GM19351 (cell line): Measurements from ENCODE around the gene CFAP68.
"Not testable (repeated sequence)": the region's sequence is repeated elsewhere in the genome, so short reads cannot be mapped to it uniquely, and the experiment has no call there.

ENCODE experiments used
- ATAC-seq: cut with Tn5 transposase; IDR thresholded peaks from one replicate; pipeline ENCODE4 v1.9.1; 2021; ENCODE audit warnings: mild to moderate bottlenecking, moderate library complexity; ENCODE audit not compliant: unreplicated experiment

Gene CFAP68

DNA sequence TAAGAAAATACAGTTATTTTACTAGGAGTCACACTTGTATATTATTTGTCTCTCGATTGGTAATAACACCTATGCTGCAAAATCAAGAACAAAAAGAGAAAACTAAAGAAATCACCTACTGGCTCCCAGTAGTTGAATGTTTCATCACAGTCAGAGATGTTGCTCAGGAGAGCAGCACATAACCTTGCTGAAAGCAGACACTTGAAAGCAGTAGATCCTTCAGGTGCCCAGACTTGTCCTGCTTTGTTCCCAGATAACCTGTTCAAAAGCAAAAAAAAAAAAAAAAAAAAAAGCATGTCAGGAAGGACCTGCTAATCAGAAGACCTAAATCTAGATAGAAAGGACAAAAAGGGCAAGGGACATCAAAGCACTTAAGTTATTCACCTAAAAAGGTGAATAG is 9.2 kb upstream of the CFAP68 start:
- ATAC-seq = no peak

DNA sequence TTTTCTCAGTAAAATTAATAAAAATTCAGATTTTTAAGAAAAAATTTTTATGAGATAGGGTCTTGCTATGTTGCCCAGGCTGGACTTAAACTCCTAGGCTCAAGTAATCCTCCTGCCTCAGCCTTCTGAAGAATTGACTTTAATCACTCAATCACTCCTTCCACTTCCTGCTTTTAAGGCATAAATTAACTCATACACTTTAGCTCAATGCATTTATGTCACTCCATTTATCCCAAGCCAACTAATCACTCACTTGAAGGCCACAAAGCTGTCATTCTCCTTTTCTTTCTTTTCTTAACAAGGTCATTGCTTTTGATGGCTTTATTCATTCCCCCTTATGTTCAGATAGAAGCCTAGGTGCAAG is 8.8 kb upstream of the CFAP68 start:
- peak; percentile 18 for ATAC-seq

DNA sequence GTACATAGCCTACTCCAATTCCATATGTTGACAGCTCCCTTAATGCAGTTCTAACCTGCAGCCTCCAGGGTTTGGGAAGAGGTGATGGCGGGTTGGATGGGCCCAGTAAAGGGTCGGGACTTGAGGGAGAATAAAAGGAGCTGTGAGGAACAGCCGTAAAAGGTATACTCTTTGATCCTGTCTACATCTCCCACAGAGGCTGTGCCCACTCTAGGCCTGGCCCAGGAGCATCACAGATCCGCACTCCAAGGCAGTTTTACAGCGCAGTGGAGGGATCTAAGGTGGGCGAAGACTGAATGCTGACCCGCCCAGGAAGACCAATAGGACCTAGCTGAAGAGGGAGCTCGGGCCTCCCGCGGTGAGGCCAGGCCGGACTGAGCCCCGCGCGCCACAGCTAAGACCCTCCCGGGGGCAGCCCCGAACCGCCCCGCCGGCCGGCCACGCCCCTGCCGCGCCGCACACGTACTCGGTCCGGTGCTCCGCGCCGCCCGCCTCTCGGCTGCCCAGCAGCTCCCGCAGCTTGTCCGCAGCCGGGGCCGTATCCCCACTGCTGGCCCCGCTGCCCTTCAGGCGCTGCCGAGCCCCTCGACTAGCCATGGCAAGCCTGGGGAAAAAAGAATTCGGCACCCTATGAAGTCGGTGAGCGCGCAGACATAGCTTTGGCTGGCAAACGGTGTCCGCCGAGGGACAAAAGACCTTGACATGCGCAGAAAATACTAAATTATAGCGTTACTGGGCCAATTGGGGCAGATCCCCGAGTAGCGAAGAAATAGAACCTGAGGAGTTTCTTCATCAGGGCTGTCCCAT is 8.3 kb upstream of the CFAP68 start, which contains the start of gene ALG9:
ALG9 (minus strand) TSS at position 696 of the 807 bp plus-strand sequence; CDS start at position 597, 99 bp downstream.
- peak; percentile 86 for ATAC-seq

DNA sequence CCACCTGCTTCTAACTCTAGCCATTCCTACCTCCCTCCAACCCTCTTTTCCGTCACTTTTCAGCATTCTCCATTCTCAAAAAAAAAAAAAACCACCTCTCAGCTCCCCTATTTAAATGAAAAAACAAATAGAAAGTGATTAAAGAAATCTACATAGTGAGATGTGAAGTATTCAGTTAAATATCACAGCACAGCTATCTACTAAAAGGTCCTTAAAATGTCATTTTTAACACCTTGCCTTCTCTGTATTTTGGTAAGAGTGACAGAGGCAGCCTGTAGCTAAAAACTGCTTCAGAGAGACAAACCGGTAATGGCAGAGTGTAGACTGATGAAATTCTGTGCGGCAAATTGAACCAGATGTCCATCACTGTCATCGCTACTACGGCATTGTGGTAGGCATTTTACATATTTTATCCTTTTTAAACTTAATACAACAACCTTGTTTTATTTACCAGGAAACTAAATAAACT is 7.6 kb upstream of the CFAP68 start:
- ATAC-seq = no peak

DNA sequence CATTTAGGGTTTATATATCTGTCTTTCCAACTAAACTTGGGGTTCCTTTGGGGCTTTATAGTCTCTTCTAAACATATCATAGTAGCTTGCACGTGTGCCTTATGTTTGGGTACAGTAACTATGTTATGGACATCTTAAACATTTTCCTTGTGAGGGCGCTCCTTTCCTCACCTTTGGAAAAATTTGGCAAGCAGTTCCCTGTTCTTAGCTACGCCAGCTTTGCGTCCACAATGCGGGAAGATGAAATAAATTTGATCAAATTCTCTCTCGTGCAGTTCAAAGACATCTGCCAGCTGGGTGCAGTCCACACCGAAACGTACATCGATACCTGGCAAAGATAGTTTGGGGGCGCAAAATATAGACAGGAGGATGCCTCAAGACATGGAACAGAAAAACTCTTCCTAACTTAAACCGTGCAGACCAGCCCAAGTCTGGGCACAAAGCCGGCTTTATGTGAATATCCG is 924 bp upstream of the CFAP68 start:
- peak; percentile 2 for ATAC-seq

DNA sequence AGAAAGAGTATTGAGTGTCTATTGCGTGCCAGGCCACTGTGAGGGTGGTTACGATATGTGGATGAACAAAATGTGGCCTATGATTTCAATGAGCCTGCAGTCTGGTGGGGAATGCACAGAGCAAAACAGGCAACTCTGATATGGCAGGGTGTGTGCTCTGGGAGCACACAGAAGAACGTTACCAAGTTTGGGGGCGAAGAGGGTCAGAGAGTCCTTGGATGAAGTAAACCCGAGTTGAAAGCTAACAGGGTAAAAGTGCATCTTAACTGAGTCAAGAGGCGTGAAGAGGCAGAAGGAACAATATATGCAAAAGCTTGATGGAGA is 258 bp downstream of the CFAP68 start:
- ATAC-seq = peak; percentile 7

DNA sequence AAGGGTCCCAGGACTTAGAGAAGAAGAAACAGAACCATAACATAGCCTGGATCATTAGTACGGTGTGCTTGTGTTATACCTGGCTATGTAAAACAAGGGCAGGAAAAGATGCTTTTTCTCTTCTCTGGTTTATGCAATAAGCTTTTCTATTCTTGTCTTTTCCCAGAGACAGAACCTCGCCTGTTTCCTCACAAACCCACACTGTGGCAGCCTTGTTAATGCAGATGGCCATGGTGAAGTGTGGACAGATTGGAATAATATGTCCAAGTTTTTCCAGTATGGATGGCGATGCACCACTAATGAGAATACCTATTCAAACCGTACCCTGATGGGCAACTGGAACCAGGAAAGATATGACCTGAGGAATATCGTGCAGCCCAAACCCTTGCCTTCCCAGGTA is 2.9 kb downstream of the CFAP68 start:
- no peak for ATAC-seq

DNA sequence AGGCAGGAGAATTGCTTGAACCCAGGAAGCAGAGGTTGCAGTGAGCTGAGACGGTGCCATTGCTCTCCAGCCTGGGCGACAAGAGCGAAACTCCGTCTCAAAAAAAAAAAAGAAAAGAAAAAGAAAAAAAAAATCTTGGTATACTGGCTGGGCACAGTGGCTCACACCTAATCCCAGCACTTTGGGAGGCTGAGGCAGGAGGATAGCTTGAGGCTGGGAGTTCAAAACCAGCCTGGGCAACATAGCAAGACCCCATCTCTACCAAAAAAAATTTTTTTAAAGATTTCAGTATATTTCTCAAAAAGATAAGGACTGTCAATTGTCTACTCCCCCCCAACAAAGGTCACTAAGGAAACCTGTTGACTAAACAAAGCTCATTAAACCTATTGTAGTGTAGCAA is 5.7 kb downstream of the CFAP68 start:
- ATAC-seq = not testable (repeated sequence)

DNA sequence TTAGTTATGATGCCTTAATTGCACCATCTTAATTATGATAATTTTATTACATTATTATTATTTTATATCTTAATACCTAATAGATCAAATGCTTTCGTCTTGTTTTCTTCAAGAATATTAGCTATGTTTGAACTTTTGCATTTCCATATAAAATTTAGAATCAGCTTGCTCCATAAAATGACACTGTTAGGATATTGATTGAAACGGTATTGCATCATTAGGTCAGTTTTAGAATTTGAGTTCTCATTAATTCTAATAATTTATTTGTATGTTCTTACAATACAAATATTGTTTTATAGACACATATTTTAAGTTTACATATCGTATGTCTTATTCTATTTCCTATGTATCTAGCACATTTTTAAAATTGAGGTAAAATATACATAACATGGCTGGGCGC is 6.7 kb downstream of the CFAP68 start:
- no peak for ATAC-seq

DNA sequence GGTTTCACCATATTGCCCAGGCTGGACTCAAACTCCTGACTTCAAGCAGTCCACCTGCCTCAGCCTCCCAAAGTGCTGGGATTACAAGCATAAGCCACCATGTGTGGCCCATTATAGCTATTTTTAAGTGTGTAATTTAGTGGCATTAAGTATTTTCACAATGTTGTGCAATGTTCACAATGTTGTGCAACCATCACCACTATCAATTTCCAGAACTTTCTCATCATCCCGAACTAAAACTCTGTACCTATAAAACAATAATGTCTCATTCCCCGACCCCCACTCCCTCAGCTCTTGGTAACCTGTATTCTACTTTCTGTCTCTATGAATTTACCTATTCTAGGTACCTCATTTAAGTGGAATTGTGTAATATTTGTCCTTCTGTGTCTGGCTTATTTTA is 7.5 kb downstream of the CFAP68 start:
- no peak for ATAC-seq

DNA sequence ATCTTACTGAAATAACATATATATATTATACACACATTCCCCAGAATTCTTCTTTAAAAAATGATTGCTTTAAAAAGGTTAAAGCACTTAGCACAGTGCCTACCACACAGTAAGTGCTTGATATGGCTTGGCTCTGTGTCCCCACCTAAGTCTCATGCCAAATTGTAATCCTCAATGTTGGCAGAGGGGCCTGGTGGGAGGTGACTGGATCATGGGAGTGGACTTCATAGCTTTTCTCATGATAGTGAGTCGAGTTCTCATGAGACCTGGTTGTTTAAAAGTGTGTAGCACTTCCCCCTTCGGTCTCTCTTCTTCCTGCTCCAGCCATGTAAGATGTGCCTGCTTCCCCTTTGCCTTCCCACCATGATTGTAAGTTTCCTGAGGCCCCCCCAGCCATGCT is 26.1 kb downstream of the CFAP68 start:
- no peak for ATAC-seq

DNA sequence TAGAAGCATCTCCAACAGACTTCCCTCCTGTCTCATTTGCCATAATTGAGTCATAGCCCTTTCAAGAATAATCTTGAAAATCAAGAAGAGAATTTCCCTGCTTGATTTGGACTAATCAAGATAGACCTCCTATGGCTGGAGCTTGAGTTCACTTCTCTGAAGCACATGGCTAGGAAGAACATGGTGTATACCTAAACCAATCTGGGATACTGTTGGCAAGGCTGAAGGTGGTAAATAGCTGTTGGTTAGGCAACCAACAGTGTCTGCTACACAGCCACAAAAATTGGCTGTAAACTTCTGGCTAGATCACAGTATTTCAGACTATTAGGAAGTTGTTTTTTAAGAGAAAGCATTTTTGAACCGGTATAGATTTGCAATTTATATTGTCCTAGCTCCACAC is 27.3 kb downstream of the CFAP68 start:
- ATAC-seq = no peak

DNA sequence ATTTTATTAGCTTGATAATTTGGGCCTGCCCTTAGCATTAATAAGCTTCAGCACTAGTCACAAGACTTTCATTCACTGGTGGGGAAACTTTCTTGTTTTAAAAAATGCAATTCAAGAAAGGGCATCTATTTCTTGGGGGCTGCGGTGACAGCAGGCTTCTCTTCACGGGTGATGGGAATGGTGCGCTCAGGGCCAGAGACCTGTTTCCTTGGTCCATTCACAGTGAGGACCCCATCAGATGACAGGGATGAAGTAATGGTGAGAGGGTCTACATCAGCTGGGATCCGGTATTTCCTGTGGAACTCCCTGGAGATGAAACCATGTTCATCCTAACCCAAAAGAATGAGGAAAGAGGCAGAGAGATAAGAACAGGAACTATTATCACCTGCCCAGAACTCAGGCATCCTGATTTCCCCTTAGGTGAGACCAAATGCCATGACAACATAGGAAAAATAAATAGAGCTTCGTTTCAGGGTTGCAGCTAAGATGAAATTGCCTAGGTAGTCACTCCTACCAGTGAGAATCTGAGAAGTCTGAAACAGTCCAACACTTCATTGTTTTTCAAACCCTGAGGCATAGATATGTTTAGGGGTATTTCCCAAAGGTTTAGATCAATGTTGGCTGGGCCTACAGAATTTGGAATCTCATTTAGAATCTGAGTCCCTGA is 29.4 kb downstream of the CFAP68 start:
- ATAC-seq = no peak

DNA sequence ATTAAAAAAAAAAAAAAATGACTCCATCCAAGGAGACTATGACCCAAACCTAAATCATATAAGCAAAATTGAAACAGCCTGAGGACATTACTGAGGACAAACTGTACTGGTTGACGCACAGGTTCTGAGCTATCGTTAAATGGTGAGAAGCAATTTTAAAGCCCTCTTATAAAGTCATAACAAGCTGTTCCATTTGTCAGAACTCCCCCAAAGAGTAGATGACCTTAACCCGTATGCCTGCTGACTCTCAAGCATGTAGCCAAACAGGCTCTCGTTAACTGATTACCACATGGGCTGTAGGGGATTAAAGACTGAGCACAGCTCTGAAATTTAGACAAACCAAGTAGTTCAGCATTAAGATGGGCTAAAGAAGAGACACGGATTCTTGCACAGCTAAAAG is 30.0 kb downstream of the CFAP68 start:
- no peak for ATAC-seq

DNA sequence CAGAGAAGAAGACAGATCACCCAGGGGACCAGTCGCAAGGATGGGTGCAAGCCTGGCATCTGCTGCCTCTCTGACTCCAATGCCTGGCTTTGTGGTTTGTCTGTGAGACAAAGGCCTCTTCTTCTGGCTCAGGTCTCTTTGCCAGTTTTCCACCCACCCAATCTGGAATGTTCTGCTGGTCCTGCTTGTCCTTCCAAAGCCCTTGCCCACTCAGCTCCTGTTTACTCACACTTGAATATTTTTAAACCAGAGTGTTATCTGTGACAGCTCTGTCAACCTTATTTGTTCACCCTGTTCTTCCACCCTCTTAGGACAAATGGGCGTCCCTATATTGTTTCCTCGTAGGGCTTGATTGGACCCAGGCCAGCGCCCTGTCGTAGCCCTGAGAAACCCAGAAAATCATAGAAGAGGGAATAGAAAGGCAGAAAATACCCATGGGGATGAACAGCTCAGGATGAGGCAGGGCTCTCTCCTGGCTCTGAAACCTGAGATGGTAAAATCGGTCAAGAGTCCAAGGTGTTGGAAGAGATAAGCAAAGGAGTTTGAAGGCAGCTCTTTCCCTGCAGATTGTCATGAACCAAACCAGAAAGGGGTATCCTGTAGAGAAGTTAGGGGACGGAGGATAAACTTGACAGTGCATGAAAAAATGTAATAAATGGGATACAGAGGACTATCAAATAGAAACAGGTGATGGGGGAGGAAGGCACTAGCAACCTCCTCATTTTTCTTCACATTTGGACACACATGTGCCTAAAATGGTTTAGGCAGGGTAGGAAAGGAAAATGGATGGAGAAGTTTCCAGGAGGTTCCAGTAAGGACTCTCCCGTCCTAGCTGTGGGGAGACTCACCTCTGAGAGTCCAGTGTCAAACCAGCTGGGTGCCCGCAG is 31.6 kb downstream of the CFAP68 start:
- no peak for ATAC-seq

DNA sequence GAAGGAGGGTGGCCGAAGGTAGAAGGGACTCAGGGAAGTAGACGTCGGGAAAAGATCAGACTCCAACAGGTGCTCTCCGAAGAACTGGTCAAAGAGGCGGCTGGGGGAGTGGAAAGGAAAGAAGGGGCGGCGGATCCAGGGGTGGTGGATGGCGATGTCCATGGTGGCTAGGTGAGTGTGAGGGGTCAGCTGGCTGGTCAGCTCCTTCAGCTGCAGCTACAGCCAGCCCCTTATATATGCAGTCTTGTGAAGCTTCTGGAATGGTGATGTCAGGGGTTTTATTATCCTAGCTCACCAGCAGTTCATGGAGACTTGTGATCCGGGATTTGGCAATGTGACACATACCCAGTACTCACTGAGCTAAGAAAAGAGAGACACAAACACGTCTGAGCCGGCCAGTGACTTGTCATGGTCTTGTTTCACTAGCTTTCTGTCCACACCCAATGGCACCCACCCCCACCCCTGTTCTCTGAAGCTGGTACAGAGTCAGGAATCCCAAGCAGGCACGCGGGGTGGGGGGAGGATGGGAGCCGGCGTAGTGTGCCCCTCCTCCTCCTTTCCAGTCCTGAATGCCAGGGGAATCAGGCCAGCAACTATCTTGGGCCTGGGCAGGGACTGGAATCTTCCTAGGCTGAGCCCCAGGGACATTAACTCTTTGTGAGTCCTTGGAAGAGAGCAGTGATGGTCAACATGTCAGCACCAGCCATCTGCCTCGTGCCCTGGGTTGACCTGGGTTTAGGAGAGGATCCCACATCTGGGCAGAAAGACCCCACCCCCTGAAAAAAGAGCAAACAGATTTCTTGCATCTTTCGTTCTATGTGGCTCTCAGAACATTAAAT is 32.4 kb downstream of the CFAP68 start, which contains the start of gene CRYAB:
CRYAB (minus strand) TSS at position 208 of the 839 bp plus-strand sequence; CDS start at position 162, 46 bp downstream.
- no peak for ATAC-seq

DNA sequence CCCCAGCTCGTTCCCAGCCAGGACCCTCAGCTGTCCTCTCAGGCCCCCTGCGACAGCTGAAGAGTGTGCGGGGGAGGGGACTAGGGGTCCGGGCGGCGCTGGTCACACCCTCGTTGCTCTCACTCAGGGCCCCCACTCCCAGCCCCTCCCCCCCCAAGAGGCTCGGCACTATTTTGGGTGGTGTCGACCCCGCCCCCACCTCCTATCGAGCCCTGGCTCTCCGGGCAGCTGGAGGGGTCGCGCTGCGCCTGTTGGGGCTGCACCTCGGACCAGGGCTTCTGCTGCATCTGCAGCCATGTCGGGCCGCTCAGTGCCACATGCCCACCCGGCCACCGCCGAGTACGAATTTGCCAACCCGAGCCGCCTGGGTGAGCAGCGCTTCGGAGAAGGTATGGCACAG is 33.2 kb downstream of the CFAP68 start, which contains the start of gene HSPB2:
HSPB2 (plus strand) TSS at position 200 of the 400 bp plus-strand sequence; CDS start at position 296, 96 bp downstream.
- ATAC-seq = no peak

DNA sequence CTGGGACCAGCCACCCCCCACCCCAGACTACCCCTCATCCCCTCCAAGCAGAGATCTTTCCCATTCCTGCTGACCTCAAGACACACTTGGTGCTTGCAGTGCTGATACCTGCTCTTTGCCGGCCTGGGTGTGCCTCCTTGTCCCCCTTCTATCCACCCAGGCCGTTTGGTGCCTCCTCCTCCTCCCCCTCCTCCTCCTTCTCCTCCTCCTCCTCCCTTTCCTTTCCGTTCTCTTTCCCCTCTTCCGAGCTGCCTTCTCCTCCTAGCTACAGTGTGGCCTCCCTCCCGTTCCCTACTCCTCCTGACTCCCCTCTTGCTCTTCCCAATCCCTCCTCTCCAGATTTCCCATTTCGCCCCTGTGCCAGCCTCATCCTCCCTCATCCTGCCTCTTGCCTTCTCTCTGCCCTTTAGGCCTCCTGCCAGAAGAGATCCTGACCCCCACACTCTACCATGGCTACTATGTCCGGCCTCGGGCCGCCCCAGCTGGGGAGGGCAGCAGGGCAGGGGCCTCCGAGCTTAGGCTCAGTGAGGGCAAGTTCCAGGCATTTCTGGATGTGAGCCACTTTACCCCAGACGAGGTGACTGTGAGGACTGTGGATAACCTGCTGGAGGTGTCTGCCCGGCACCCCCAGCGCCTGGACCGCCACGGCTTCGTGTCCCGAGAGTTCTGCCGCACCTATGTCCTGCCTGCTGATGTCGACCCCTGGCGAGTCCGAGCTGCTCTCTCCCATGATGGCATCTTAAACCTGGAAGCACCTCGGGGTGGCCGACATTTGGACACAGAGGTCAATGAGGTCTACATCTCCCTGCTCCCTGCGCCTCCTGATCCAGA is 33.9 kb downstream of the CFAP68 start:
- no peak for ATAC-seq

DNA sequence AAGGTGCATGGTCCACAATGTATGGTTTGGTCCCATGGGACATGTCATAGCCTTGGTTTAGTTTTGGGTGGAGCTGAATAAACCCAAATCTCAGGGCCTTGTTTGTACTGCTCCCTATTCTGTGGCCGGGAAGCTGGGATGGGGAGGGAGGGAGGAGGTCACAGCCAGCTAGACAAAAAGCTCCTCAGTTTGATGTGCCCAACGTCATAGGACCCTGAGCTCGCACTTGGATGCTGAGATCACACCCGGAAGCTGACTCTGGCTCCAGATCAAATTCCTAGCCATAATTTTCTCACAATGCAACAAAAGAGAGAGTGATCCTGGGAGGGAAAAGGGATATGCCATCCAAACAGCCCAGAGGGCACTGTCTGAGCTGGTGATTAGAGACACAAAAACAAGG is 34.7 kb downstream of the CFAP68 start:
- no peak for ATAC-seq
